CD4-positive, alpha-beta T cell treated with Interleukin-1 beta for 1 hour (primary cell): ENCODE measurements around the gene SEMA4D.

Source experiments
- DNase-seq, 2 donors: peaks; one replicate each; pipeline ENCODE4 v3.0.0-alpha.2; 2020 to 2022

Gene SEMA4D

GRCh38 chr9:89382026-89382986, 115.6 kb downstream of the SEMA4D start:
- DNase-seq = no peak

- DNase-seq = no peak
These were observed 116.7 kb downstream of the SEMA4D start for GRCh38 chr9:89381308-89381609.

GRCh38 chr9:89380437-89381307, 117.2 kb downstream of the SEMA4D start:
- DNase-seq = no peak

DNA sequence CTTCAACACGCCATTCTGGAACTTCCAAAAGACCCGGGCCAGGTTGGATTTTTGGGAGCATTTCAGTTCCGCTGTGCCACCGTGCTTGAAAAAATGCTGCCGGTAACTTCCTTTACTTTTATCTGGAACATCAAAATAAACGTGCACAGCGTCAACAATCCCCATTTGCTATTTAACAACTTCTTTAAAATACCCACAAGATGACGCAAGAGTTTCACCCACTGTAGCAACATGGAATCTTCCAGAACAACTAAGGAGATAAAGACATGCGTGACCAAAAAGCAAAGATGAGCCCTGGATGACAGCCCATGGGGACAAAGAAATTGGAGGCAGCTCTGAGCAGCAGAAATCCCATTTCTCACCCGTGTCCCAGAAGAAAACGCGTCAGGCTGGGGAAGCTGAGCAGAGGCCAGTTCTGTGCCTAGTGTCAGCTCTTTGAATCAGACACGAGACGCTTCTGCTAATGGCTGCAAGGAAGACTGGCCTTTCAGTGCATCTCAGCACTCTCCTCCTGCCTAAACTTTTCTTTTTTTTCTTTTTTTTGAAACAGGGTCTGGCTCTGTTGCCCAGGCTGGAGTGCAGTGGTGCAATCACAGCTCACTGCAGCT, 118.3 kb downstream of the SEMA4D start:
- DNase-seq = no peak

DNA sequence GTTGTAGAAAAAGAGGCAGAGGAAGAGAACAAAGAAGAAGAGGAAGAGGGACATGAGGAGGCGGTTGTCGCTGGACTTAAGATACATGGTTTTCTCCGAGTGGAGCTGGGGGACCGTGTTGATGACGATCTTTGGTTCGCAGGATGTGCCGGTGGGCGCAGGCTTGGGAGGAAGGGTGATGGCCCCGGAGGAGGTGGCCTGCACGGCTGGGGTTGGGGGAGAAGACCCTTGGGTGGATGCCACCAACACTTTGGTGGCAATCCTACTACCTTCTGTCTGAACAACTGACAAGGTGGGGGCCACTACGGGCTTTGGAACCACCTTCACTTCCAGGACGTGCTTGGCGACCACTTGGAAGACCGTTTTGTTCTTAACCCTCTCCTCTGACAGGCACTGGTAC, 118.9 kb downstream of the SEMA4D start:
- DNase-seq = no peak

DNA sequence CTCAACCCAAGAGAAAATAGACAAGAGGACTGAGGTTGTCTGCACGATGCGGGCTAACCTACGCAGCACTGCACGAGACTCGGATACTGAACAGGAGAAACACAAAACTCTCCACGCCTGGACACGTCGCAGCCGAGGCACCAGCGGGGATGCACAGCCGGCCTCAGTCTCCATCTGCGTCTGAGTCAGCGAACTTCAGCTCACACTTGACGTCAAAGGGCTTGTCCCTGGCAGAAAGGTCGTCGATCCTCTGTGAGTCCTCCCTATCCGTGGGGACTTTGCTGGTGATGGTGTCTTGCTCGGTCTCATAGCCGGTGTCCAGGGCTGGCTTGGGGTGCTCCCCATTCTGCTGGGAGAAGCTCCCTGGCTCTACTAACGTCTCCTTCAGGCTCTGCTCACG, 119.4 kb downstream of the SEMA4D start:
- no peak for DNase-seq

- no peak for DNase-seq
These were observed 120.5 kb downstream of the SEMA4D start for GRCh38 chr9:89377411-89377810.

- no peak for DNase-seq
These were observed 121.1 kb downstream of the SEMA4D start for GRCh38 chr9:89376741-89377351.

DNA sequence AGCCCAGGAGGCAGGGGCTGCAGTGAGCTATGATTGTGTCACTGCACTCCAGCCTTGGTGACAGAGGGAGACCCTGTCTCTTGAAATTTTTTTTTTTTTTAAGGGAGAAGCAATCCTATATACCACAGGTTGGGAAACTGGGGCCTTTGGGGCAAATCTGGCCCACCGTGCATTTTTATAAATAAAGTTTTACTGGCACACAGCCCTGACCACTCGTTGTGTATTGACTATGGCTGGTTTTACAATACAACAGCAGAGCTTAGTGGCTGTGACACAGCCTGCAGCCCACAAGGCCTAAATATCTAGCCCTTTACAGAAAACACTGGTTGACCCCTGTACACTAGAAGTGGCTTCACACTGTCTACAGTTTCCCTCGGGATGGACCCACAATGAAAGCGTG, 121.6 kb downstream of the SEMA4D start:
- no peak for DNase-seq

DNA sequence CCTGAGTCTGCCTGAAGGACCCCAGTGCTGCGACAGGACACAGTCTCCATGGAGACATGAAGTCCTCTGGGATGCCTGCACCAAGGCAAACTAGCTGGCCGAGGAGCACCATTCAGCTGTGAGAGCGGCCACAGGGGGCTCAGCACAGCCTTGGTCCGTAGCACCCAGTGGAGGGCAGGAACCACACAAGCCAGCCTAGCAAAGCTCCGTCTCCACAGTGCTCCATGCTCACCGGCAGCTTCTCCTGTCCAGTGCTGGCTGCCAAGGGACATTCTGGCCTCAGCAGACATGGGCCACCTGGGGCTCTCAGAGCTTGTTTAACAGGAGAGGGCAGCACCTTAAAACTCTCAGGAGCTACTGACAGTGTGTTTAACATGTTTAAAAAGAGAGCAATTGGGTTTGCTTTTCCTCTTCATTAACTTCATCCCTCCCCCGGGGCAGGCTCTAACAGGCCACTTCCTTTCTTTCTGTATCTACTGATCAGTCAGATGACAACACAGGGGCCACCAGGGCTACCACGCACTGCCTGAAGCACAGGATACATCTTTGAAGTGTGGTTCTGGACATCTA, 122.6 kb downstream of the SEMA4D start:
- DNase-seq = peak; percentile 29 to 30

DNA sequence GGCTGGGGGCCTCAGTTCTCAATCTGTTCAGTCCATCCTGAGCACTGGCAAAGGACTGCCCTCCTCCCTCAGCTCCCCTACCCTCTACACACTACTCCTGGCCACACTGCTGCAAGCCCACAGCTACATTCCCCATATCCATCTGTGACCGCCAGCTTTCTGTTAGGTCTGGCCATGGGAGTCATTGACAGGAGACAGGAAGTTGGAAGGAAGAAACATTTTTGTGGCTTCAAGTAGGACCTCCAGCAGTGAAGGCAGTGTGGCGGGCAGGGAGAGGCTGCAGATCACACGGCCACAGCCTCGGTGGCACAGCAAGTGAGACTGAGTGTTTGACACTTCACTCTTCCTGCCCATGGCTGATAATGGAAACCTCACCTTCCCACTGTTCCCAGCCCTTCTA, 123.7 kb downstream of the SEMA4D start:
- DNase-seq = no peak

- DNase-seq = no peak
These were observed 124.9 kb downstream of the SEMA4D start for GRCh38 chr9:89372979-89373378.

DNA sequence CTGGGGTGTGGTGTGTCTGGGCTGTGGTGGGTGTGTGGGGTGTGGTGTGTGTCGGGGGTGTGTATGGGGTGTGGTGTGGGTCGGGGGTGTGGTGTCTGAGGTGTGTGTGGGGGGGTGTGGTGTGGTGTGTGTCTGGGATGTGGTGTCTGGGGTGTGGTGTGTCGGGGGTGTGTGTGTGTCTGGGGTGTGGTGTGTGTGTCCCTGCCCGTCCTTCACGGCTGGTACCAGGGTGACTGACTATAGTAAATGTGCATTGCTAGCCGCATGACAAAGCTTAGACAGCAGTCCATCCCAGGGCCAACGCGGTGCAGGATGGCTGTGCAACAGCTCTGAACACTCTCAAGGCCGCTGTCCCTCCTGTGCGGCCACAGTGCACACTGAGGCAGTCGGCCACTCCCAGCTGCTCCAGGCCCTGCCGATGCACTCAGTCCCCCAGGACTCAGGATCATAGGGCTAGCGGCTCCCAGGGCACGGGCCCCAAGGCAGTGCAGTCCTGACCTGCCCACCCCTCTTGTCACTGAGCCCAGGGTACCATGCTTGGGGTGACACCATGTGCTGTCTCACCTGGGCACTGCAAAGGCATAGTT, 125.6 kb downstream of the SEMA4D start:
- peak; percentile 66 to 70 for DNase-seq

GRCh38 chr9:89371791-89372190, 126.1 kb downstream of the SEMA4D start:
- DNase-seq = peak in 1 of 2 donors; percentile 37

- DNase-seq = no peak
These were observed 127.3 kb downstream of the SEMA4D start for GRCh38 chr9:89370593-89370992.

GRCh38 chr9:89368978-89369377, 128.9 kb downstream of the SEMA4D start:
- no peak for DNase-seq

DNA sequence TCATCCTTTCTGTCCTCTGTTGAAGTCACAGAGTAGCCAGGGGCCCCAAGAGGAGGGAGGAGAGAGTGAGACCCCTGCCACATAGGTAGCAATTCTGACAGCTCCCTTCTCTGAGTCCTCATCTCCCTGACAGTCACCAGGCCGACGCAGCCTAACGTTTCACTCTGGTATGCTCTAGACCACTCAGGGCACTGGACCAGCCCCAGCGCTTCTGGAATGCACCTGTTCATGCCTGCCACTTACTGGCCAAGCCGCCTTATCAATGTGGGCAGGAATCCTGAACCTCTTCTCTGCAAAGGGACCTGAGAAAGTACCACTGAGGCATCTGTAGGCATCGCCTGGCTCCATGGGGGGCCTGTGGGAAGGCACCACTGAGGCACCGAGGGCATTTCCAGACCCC, 129.4 kb downstream of the SEMA4D start:
- no peak for DNase-seq

DNA sequence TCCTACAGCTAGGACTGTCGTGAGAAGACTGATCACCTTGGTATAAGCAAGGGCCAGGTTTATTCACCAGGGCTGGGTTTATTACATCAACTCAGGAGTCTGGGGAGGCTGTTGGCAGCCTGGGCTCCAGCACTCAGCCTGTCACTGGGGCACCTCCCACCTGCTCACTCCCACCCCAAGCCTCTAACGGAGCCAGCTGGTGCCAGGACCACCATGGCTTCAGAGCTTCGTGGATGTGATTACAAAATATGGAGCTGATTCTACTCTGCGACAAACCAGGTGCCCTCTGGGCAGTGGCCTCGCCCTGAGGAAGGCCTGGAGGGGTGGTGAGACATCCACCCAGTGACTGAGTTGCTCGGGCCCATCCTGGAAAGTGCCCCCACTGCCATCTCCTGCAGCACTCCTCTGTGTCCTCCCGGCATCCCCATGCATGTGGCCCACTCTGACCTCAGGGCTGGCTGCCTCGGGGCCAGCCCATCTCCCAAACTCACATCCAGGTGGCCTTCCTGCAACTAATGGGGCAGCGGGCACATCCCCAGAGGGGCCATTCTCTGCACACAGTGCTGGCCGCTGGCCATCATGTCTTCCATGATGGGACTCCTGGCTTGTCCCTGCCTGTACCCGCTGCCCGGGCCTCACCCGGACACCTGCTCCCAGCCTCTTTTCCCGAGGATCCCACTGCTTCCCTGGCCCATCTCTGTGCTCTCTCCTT, 130.0 kb downstream of the SEMA4D start:
- no peak for DNase-seq

GRCh38 chr9:89367281-89367680, 130.6 kb downstream of the SEMA4D start:
- DNase-seq = no peak

- no peak for DNase-seq
These were observed 131.2 kb downstream of the SEMA4D start for GRCh38 chr9:89366711-89367110.

DNA sequence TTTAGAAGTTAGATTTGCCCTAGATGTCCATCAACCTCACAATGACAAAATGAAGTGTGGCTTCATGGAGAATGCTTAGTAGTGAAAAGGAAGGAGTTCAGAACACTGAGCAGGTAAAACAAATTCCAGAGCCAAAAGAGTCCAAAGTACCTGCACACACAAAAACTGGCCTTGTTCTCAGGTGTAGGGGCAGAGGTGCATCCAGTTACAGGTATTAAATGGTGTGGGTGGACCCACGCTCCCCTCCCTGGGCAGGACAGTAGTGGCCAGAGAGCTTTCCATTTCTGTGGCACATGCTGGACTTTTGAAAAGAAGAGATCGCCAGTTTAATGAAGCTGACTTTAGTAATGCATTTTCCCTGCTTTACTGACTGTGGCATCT, 132.4 kb downstream of the SEMA4D start:
- DNase-seq = no peak
